Measurements from ENCODE around the gene MAP4K1. TPM values are rescaled to one million over a fixed set of nuclear protein-coding genes. Genes with fewer than 3 reads are reported as not detected.

MAP4K1 gene
- total RNA-seq, 1 donor: 0.72 TPM

- Histone ChIP-seq H3K4me1 (ENCODE audit: insufficient read depth, low read length) (no peaks in the 10 kb centered on the region), H3K36me3 (ENCODE audit: insufficient read depth, low read length) (peaks cover 45% of the 10 kb centered on the region), H3K4me3 (ENCODE audit: insufficient read depth, low read length) (no peak overlapping the region), H3K79me2 (ENCODE audit: insufficient read depth, low read length) (no peaks in the 10 kb centered on the region), H3K9me3 (ENCODE audit: low read depth, low read length) (no peaks in the 10 kb centered on the region), H3K4me2 (ENCODE audit: insufficient read depth, low read length) (no peak overlapping the region), H3K27me3 (ENCODE audit: insufficient read depth, low read length) (no peaks in the 10 kb centered on the region), H4K20me1 (ENCODE audit: insufficient read depth, low read length) (no peaks in the 10 kb centered on the region), H3K27ac (ENCODE audit: low read depth, low read length) (no peak overlapping the region), H2AFZ (ENCODE audit: low read length) (no peak overlapping the region)
- TF ChIP-seq CTCF (IDR thresholded peaks at IDR 0.05; ENCODE audit: extremely low read depth, low read depth, low read length): no peak
- DNase-seq (ENCODE audit: insufficient read length, low spot score, missing footprints): peak; percentile 17
These were observed 11.8 kb upstream of the MAP4K1 start for GRCh38 chr19:38629568-38629967.

DNA sequence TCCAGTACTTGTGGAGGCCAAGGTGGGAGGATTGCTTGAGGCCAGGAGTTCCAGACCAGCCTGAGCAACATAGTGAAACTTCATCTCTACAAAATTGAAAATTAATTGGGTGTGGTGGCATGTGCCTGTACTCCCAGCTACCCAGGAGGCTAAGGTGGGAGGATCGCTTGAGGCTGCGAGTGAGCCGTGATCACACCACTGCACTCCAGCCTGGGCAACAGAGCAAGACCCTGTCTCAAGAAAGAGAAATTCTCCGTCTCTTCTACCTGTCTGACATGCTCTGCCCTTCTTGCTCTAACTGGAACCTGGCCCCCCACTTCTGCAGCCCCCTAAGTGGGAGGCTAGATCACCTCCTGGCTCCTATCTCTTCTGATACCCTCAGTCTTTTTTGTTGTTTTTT is 8.6 kb upstream of the MAP4K1 start:
- Histone ChIP-seq H3K36me3 (ENCODE audit: insufficient read depth, low read length) (peaks cover 52% of the 10 kb centered on the region), H2AFZ (ENCODE audit: low read length) (no peak overlapping the region), H4K20me1 (ENCODE audit: insufficient read depth, low read length) (no peaks in the 10 kb centered on the region), H3K27me3 (ENCODE audit: insufficient read depth, low read length) (no peaks in the 10 kb centered on the region), H3K4me1 (ENCODE audit: insufficient read depth, low read length) (no peaks in the 10 kb centered on the region), H3K4me2 (ENCODE audit: insufficient read depth, low read length) (no peak overlapping the region), H3K4me3 (ENCODE audit: insufficient read depth, low read length) (no peak overlapping the region), H3K79me2 (ENCODE audit: insufficient read depth, low read length) (peaks cover 2% of the 10 kb centered on the region), H3K9me3 (ENCODE audit: low read depth, low read length) (no peaks in the 10 kb centered on the region), H3K27ac (ENCODE audit: low read depth, low read length) (no peak overlapping the region)
- TF ChIP-seq CTCF (IDR thresholded peaks at IDR 0.05; ENCODE audit: extremely low read depth, low read depth, low read length): no peak
- DNase-seq (ENCODE audit: insufficient read length, low spot score, missing footprints): no peak

DNA sequence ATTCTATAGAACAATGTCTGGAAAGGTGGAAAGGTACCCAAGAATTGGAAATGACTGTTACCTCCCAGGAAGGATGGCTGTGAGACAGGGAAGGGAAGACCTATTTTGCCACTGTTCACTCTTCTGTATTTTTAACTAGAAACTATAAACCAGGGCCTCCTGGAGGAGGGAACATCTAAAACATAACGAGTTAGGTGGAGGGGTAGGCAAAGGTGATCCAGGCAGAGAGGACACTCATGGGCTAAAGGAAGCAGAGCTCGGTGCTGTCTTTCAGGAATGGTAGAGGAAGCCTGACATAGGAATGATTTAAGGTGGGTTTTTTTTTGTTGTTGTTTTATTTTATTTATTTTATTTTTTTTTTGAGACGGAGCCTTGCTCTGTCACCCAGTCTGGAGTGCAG is 7.1 kb upstream of the MAP4K1 start:
- Histone ChIP-seq H3K4me2 (ENCODE audit: insufficient read depth, low read length) (no peak overlapping the region), H3K36me3 (ENCODE audit: insufficient read depth, low read length) (peaks cover 58% of the 10 kb centered on the region)

More for the DNA sequence above, 7.1 kb upstream of the MAP4K1 start:
- no peak overlapping the region for H2AFZ ChIP-seq (ENCODE audit: low read length)
- TF ChIP-seq CTCF (IDR thresholded peaks at IDR 0.05; ENCODE audit: extremely low read depth, low read depth, low read length): no peak
- no peak for DNase-seq (ENCODE audit: insufficient read length, low spot score, missing footprints)
- peaks cover 5% of the 10 kb centered on the region for H3K4me1 ChIP-seq (ENCODE audit: insufficient read depth, low read length)
- H3K27me3 ChIP-seq (ENCODE audit: insufficient read depth, low read length): no peaks in the 10 kb centered on the region
- H4K20me1 ChIP-seq (ENCODE audit: insufficient read depth, low read length): peaks cover 6% of the 10 kb centered on the region
- no peaks in the 10 kb centered on the region for H3K9me3 ChIP-seq (ENCODE audit: low read depth, low read length)
- no peak overlapping the region for H3K4me3 ChIP-seq (ENCODE audit: insufficient read depth, low read length)
- no peak overlapping the region for H3K27ac ChIP-seq (ENCODE audit: low read depth, low read length)
- peaks cover 14% of the 10 kb centered on the region for H3K79me2 ChIP-seq (ENCODE audit: insufficient read depth, low read length)

Data from osteoblast (primary cell).